Daoy (cell line): Measurements from ENCODE around the gene ACADM. TPM values are rescaled to one million over a fixed set of nuclear protein-coding genes. Genes with fewer than 3 reads are reported as not detected.
"Not testable (repeated sequence)": the region's sequence is repeated elsewhere in the genome, so short reads cannot be mapped to it uniquely, and the experiment has no call there.

Experiments
- DNase-seq: peaks from one replicate; pipeline ENCODE4 v3.0.0-alpha.2; 2015; ENCODE audit warnings: low read depth
- total RNA-seq: library from RNA; depleted of rRNA; stranded (reverse); fragments of >200 nt; shearing (Covaris generic); gene quantifications from 2 replicates; pipeline ENCODE4 v1.2.3, GENCODE V29; 2014; rRNA removed

ACADM gene
- total RNA-seq, 1 experiment from 2014 or later, result 117 TPM

- DNase-seq, result no peak
These were observed 69.9 kb downstream of the ACADM start for GRCh38 chr1:75794382-75794781.

- no peak for DNase-seq
These were observed 71.2 kb downstream of the ACADM start for GRCh38 chr1:75795703-75796193.

DNA sequence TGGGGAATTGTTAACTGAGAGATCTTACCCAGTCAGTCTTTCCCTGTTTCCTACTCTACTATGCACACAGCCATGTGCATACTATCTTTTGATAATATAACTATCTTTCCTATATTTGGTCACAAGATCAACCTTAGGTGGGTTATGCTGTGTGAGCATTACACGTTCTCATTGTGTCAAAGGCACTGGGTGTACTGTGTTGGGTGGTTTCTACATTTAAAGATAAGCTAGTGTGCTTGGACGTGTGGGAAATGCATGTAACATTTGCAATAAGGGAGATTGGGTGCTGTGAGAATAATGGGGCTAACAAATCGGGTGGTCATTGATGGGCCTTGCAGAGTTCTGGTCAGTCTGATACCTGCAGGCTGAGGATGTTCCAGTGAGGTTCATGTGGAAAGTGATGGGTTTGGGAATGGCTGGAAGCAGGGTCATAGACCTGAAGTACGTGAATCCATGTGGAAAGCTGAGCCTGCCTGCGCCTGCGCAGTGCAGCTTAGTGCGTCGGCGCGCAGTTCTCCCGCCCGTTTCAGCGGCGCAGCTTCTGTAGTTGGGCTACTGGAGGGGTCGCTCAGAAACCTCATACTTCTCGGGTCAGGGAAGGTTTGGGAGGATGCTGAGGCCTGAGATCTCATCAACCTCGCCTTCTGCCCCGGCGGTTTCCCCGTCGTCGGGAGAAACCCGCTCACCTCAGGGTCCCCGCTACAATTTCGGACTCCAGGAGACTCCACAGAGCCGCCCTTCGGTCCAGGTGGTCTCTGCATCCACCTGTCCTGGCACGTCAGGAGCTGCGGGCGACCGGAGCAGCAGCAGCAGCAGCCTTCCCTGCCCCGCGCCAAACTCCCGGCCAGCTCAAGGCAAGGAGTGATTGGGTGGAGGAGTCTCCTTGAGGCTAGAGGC is 72.1 kb downstream of the ACADM start, which contains the start of gene MSH4:
Gene MSH4, plus strand, starts transcription at position 507 of the 897 bp plus-strand sequence. Its CDS starts 104 bp downstream, at position 611.
- peak; percentile 51 for DNase-seq

GRCh38 chr1:75797273-75797588 is 72.7 kb downstream of the ACADM start:
- no peak for DNase-seq

- peak; percentile 18 for DNase-seq
These were observed 73.2 kb downstream of the ACADM start for GRCh38 chr1:75797606-75798216.

DNA sequence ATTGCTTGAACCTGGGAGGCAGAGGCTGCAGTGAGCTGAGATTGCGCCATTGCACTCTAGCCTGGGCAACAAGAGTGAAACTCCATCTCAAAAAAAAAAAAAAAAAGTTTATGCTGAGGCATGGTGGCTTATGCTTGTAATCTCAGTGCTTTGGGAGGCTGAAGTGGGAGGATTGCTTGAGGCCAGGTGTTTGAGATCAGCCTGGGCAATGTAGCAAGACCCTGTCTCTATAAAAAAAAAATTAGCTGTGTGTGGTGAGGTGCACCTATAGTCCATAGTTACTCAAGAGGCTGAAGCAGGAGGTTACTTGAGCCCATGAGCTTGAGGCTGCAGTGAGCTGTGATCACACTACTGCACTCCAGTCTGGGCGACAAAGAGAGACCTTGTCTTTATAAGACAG is 77.0 kb downstream of the ACADM start:
- not testable (repeated sequence) for DNase-seq

DNA sequence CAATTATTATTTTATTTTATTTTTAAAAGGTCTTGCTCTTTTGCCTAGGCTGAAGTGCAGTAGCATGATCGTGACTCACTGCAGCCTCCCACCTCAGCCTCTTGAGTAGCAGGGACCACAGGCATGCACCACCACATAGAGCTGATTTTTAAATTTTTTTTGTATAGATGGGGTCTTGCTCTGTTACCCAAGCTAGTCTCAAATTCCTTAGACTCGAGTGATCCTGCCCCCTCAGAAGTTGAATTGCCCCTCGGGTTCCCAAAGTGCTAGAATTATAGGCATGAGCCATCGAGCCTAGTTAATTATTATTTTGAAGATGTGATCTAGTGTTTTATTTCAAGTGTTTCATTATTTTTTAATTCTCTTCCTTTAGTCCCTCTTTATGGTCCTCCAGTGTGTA is 84.4 kb downstream of the ACADM start:
- DNase-seq, result no peak

DNA sequence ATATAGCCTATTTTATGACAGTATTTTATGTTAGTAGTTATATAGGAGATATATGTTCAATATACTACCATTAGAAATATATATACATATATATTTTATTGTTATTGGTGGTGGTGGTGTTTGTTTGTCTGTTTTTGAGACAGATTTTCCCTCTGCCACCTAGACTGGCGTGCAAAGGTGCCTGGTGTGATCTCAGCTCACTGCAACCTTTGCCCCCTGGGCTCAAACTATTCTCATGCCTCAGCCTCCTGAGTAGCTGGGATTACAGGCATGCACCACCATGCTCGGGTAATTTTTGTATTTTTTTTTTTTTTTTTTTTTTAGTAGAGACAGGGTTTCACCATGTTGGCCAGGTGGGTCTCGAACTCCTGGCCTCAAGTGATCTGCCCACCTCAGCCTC is 85.6 kb downstream of the ACADM start:
- DNase-seq, result not testable (repeated sequence)

DNA sequence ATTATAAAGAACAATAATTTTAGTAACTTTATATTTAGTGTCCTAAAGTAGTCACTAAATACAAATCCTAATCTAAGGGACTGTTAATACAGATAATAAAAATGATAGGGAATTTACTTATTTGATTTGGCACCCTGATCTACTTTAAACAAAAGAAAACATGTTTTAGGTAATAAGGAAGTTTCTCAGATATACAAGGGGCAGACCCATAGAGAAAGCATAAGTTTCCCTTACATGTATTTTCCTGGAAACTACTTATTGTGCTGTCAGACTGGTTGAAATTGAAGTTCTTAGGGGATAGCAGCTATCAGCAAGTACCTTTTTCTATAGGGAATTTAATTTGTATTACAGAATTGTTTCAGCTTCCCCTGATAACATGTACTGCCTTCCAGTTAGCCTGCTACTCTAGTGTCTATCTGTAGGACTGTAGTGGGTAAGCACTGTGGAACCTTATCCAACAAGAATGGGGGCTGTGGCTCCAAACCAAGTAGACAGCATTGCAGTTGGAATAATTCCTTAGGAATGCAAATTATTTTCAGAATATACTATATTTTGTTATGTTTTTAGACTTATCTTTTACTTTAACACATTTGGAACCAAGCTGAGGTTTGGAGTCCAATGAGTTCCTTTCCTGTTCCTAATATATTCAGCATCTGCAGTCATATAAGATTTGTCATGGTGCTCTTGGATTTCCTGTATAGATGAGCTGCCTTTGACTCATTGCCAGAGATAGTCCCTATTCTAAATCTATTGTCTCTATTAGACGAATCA is 86.9 kb downstream of the ACADM start:
- DNase-seq, result peak; percentile 16

- no peak for DNase-seq
These were observed 87.6 kb downstream of the ACADM start for GRCh38 chr1:75812065-75812464.

Other genes with a start within 250 kb of the ACADM start
- 0.91 and 1.6 TPM in 2 replicates for gene SLC44A5, start 113.6 kb upstream of the ACADM start, total RNA-seq
- gene RABGGTB, start 61.5 kb downstream of the ACADM start, total RNA-seq, result 293 and 337 TPM in 2 replicates
- 0.06 and 0.34 TPM in 2 replicates for gene MSH4, start 72.2 kb downstream of the ACADM start, total RNA-seq
- gene ASB17, start 207.7 kb downstream of the ACADM start, total RNA-seq, result not detected in 2 replicates